H1 (cell line): ENCODE measurements around the gene LGALS16. TPM values are rescaled to one million over a fixed set of nuclear protein-coding genes. Genes with fewer than 3 reads are reported as not detected.
"Not testable (repeated sequence)": the region's sequence is repeated elsewhere in the genome, so short reads cannot be mapped to it uniquely, and the experiment has no call there.

Experiments used
- CTCF ChIA-PET: fragments of 300-600 bp; sonication (Branson Sonifier 250); formaldehyde crosslinking; loops from one replicate; lab custom pipeline; 2021; ENCODE audit not compliant: partially characterized antibody; lab: Charles Lee
- POLR2A ChIA-PET: fragments of 300-600 bp; sonication (Branson Sonifier 250); formaldehyde crosslinking; loops from one replicate; lab custom pipeline; 2021; ENCODE audit warnings: inconsistent platforms; ENCODE audit not compliant: partially characterized antibody; lab: Charles Lee
- DNase-seq, 2 experiments: peaks; one replicate each; pipeline versions ENCODE4 v3.0.0 to v3.0.0-alpha.2; 2010 to 2022; ENCODE audit warnings: low spot score in 2 of 2, low read depth in 1 of 2, mixed read lengths in 1 of 2
- FAIRE-seq: peaks from 2 replicates; lab custom pipeline; 2011; peaks lifted over from hg19 to GRCh38; lab: Jason Lieb, UNC
- H2AFZ ChIP-seq: 2 replicates; pipeline ENCODE4 v1.8.1; 2012; ENCODE audit warnings: low read length, inconsistent platforms
- H2AK5ac ChIP-seq: 2 replicates; pipeline ENCODE4 v1.6.1; 2013; ENCODE audit warnings: low read depth, low read length
- H2BK120ac ChIP-seq: replicated peaks from 2 replicates; pipeline ENCODE3; 2013; ENCODE audit warnings: low read depth, low read length, inconsistent platforms
- H2BK12ac ChIP-seq: 2 replicates; pipeline ENCODE4 v1.6.1; 2013; ENCODE audit warnings: low read depth, low read length
- H2BK15ac ChIP-seq: 2 replicates; pipeline ENCODE4 v1.6.1; 2013; ENCODE audit warnings: low read length
- H2BK20ac ChIP-seq: 2 replicates; pipeline ENCODE4 v1.6.1; 2013; ENCODE audit warnings: low read length
- H2BK5ac ChIP-seq: 2 replicates; pipeline ENCODE4 v1.6.1; 2013; ENCODE audit warnings: low read depth, low read length
- H3K14ac ChIP-seq: 2 replicates; pipeline ENCODE4 v1.6.1; 2013; ENCODE audit warnings: inconsistent platforms; ENCODE audit not compliant: insufficient read length
- H3K18ac ChIP-seq: 2 replicates; pipeline ENCODE4 v1.6.1; 2013; ENCODE audit warnings: low read length; ENCODE audit errors: extremely low read depth
- H3K23ac ChIP-seq: 2 replicates; pipeline ENCODE4 v1.6.1; 2013; ENCODE audit warnings: inconsistent platforms; ENCODE audit not compliant: insufficient read length
- H3K23me2 ChIP-seq: 2 replicates; pipeline ENCODE4 v1.6.1; 2013; ENCODE audit warnings: low read depth, low read length
- H3K27ac ChIP-seq: 2 replicates; pipeline ENCODE4 v1.6.1; 2011; ENCODE audit warnings: low read depth, low read length, inconsistent platforms
- H3K27me3 ChIP-seq, 4 experiments: replicated peaks in 1 of 4; 1 replicate in 1 of 4; 2 replicates in 3 of 4; pipeline versions ENCODE4 v1.6.1 to v1.8.1; 2011 to 2013; ENCODE audit warnings: low read length in 3 of 4, mild to moderate bottlenecking in 3 of 4, inconsistent platforms in 2 of 4, mixed read lengths in 2 of 4, moderate library complexity in 1 of 4; ENCODE audit not compliant: control insufficient read depth in 3 of 4, insufficient read depth in 3 of 4; ENCODE audit errors: extremely low read depth in 1 of 4
- H3K36me3 ChIP-seq, 4 experiments: 2 replicates each; pipeline versions ENCODE4 v1.6.1 to v1.8.1; 2011 to 2013; ENCODE audit warnings: mild to moderate bottlenecking in 4 of 4, low read length in 3 of 4, moderate library complexity in 2 of 4, control low read depth in 1 of 4, inconsistent platforms in 1 of 4; ENCODE audit not compliant: insufficient read depth in 4 of 4, control insufficient read depth in 2 of 4
- H3K4ac ChIP-seq: replicated peaks from 2 replicates; pipeline ENCODE3; 2013; ENCODE audit warnings: low read length, low read depth, mixed read lengths, inconsistent platforms; ENCODE audit not compliant: insufficient read length
- H3K4me1 ChIP-seq, 4 experiments: replicated peaks in 1 of 4; 1 replicate in 1 of 4; 2 replicates in 3 of 4; pipeline versions ENCODE4 v1.6.1 to v1.8.1; 2011 to 2013; ENCODE audit warnings: low read length in 3 of 4, inconsistent platforms in 2 of 4, mixed read lengths in 1 of 4; ENCODE audit not compliant: insufficient read depth in 4 of 4, control insufficient read depth in 3 of 4
- H3K4me2 ChIP-seq, 2 experiments: 2 replicates each; pipeline versions ENCODE4 v1.6.1 to v1.8.1; 2011 to 2013; ENCODE audit warnings: low read depth in 2 of 2, low read length in 2 of 2, control low read depth in 1 of 2, inconsistent platforms in 1 of 2, mild to moderate bottlenecking in 1 of 2; ENCODE audit not compliant: insufficient read depth in 1 of 2
- H3K4me3 ChIP-seq, 4 experiments: fragments of 200-600, 300-600 bp in 1 of 4; sonication (generic), shearing (Covaris generic), sonication (Bioruptor Twin) in 1 of 4; 2 replicates each; pipeline versions ENCODE4 v1.5.1 to v1.8.1; 2011 to 2016; ENCODE audit warnings: low read length in 4 of 4, low read depth in 3 of 4, control low read depth in 2 of 4, inconsistent platforms in 2 of 4, mild to moderate bottlenecking in 2 of 4, mixed read lengths in 1 of 4, moderate library complexity in 1 of 4; ENCODE audit not compliant: insufficient read depth in 2 of 4; ENCODE audit errors: extremely low read depth in 1 of 4
- H3K56ac ChIP-seq: replicated peaks from 2 replicates; pipeline ENCODE3; 2013; ENCODE audit warnings: low read depth, mild to moderate bottlenecking, mixed read lengths, low read length, inconsistent platforms; ENCODE audit not compliant: insufficient read length
- H3K79me1 ChIP-seq: 2 replicates; pipeline ENCODE4 v1.6.1; 2013; ENCODE audit warnings: low read depth, low read length, control low read depth
- H3K79me2 ChIP-seq, 2 experiments: 2 replicates each; pipeline versions ENCODE4 v1.6.1 to v1.8.1; 2012 to 2013; ENCODE audit warnings: low read length in 2 of 2, mild to moderate bottlenecking in 2 of 2, inconsistent platforms in 1 of 2; ENCODE audit not compliant: insufficient read depth in 2 of 2, control insufficient read depth in 1 of 2
- H3K9ac ChIP-seq, 4 experiments: replicated peaks in 1 of 4; 1 replicate in 1 of 4; 2 replicates in 3 of 4; pipeline versions ENCODE4 v1.6.1 to v1.8.1; 2011 to 2013; ENCODE audit warnings: low read depth in 3 of 4, low read length in 3 of 4, control low read depth in 2 of 4, mild to moderate bottlenecking in 2 of 4, moderate library complexity in 2 of 4, inconsistent platforms in 1 of 4; ENCODE audit errors: extremely low read depth in 1 of 4
- H3K9me3 ChIP-seq, 2 experiments: 2 replicates each; pipeline versions ENCODE4 v1.6.1 to v1.8.1; 2012 to 2013; ENCODE audit warnings: mild to moderate bottlenecking in 2 of 2, moderate library complexity in 2 of 2, control low read depth in 1 of 2, inconsistent platforms in 1 of 2, low read depth in 1 of 2, low read length in 1 of 2, mixed read lengths in 1 of 2; ENCODE audit not compliant: insufficient read depth in 2 of 2
- H4K20me1 ChIP-seq, 2 experiments: replicated peaks in 1 of 2; 2 replicates each; pipeline versions ENCODE3 to v1.8.1; 2011 to 2013; ENCODE audit warnings: inconsistent platforms in 2 of 2, low read length in 2 of 2, mild to moderate bottlenecking in 1 of 2; ENCODE audit not compliant: insufficient read depth in 2 of 2, control insufficient read depth in 1 of 2
- H4K5ac ChIP-seq: 2 replicates; pipeline ENCODE4 v1.6.1; 2013; ENCODE audit warnings: low read length, low read depth, mixed read lengths, inconsistent platforms; ENCODE audit not compliant: insufficient read length
- H4K8ac ChIP-seq: 2 replicates; pipeline ENCODE4 v1.8.0; 2013; ENCODE audit warnings: mild to moderate bottlenecking, moderate library complexity, low read length, inconsistent platforms; ENCODE audit not compliant: insufficient read depth; ENCODE audit errors: extremely low read depth
- H4K91ac ChIP-seq: replicated peaks from 2 replicates; pipeline ENCODE3; 2013; ENCODE audit warnings: low read length, mixed read lengths, inconsistent platforms; ENCODE audit not compliant: insufficient read length
- WGBS, 2 experiments: shearing (Covaris generic) in 1 of 2; methylation state at CpG; one replicate each; pipeline versions ENCODE4 v1.1.6 to v1.1.7; 2013 to 2015; ENCODE audit warnings: low lambda C conversion rate in 2 of 2, mixed read lengths in 2 of 2, inconsistent platforms in 1 of 2, low coverage in 1 of 2, missing lambda C conversion rate in 1 of 2; ENCODE audit not compliant: insufficient replicate concordance in 2 of 2, insufficient coverage in 1 of 2, insufficient read length in 1 of 2; ENCODE audit errors: extremely low coverage in 1 of 2, missing lambda C conversion rate in 1 of 2; 5-methylcytosine and 5-hydroxymethylcytosine counted together
- polyA plus RNA-seq, 7 experiments: library from polyadenylated mRNA; depleted of rRNA in 3 of 7; stranded (reverse) in 5 of 7; unstranded in 2 of 7; fragments of >200 nt in 5 of 7; fragments of 200-250 nt in 2 of 7; gene quantifications; 1 replicate in 5 of 7; 2 replicates in 1 of 7; 4 replicates in 1 of 7; pipeline versions ENCODE4 v1.2.1 to v1.2.3, GENCODE V29; 2011 to 2013; ENCODE audit warnings: missing spikeins in 2 of 7, mixed read lengths in 2 of 7
- total RNA-seq: library from RNA; stranded (reverse); fragmentation: NEBNext Ultra II Directional; extraction: Animal tissue kit (Norgen Biotek cat#: 25700); gene quantifications from 2 replicates; pipeline ENCODE4 v1.2.1, GENCODE V29; 2021

The LGALS16 gene
- total and polyA plus RNA-seq, 2 of the 8 experiments (the other 6 are each of a cell fraction or from before 2014, with no cell fraction given): not detected

DNA sequence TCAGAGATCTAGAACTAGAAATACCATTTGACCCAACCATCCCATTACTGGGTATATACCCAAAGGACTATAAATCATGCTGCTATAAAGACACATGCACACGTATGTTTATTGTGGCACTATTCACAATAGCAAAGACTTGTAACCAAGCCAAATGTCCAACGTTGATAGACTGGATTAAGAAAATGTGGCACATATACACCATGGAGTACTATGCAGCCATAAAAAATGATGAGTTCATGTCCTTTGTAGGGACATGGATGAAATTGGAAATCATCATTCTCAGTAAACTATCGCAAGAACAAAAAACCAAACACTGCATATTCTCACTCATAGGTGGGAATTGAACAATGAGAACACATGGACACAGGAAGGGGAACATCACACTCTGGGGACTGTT, 14.1 kb downstream of the LGALS16 start:
- H4K5ac ChIP-seq, H3K23ac ChIP-seq, H3K79me1 ChIP-seq, H3K4me3 ChIP-seq, H2AFZ ChIP-seq, H2BK5ac ChIP-seq, FAIRE-seq, H3K36me3 ChIP-seq, H3K27ac ChIP-seq, POLR2A ChIA-PET, H3K27me3 ChIP-seq, H3K79me2 ChIP-seq, H3K23me2 ChIP-seq, H4K20me1 ChIP-seq, H2AK5ac ChIP-seq, H3K4ac ChIP-seq, H4K8ac ChIP-seq, H3K4me1 ChIP-seq, H3K56ac ChIP-seq, H2BK120ac ChIP-seq, H3K14ac ChIP-seq, H3K9ac ChIP-seq, H2BK20ac ChIP-seq, H3K4me2 ChIP-seq, DNase-seq, H2BK12ac ChIP-seq, H4K91ac ChIP-seq, H2BK15ac ChIP-seq, H3K18ac ChIP-seq: not testable (repeated sequence)
- CTCF ChIA-PET: interaction anchor here (7.2 kb wide), 1 partner anchor 116 kb away, joined by 108 read pairs; no protein-coding TSS in a partner anchor
- 82% methylated on average over 2 of the region's 3 CpGs; no CpG with 5 or more reads in 1 of the 2 experiments for WGBS, 2 experiments
- H3K9me3 ChIP-seq: peaks cover 5 to 14% of the 10 kb centered on the region in 2 experiments; a peak in 3 of 4 replicates
